IPS-18c (cell line): ENCODE data around the gene LRP1.

ENCODE experiments used
- H3K4me3 ChIP-seq: 2 replicates; pipeline ENCODE4 v1.7.0; 2013; ENCODE audit warnings: low read depth, mild to moderate bottlenecking, low read length, moderate library complexity; ENCODE audit not compliant: insufficient read depth
- H3K9me3 ChIP-seq: one replicate; pipeline ENCODE4 v1.6.1; 2013; ENCODE audit warnings: mild to moderate bottlenecking, low read length, moderate library complexity; ENCODE audit not compliant: control insufficient read depth, insufficient read depth

Gene LRP1

GRCh38 chr12:57127101-57127725 is 1.1 kb upstream of the LRP1 start:
- peak overlapping the region; percentile 91 for H3K4me3 ChIP-seq
- no peaks in the 10 kb centered on the region for H3K9me3 ChIP-seq

GRCh38 chr12:57128519-57129247 is 400 bp downstream of the LRP1 start:
- peak overlapping the region; percentile 80 for H3K4me3 ChIP-seq

DNA sequence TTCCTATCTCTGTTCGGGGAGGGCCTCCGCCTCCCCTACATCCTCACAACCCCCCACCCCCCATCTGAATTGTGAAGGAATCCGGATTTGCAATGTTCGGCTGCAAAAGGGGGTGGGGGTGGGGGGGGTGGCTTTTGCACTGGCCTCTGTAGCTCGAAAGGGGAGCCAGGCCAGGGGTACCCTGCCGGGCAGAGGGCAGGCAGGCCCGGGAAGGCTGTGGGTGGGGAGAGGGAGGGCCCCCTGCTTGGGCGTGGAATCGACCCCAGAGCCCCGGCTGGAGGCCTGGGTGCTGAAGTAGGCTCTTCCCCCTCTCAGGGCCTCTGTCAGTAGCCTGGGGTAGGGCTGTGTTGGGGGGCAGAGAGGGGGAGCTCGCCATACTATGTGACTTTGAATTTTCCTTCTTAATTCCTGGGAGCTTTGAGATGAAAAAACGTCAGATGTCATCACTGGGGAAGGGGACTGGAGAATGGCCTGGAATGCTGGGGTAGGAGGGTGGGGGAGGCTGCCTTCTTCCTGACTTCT is 1.1 kb downstream of the LRP1 start:
- Histone ChIP-seq H3K4me3 (peak overlapping the region; percentile 80), H3K9me3 (no peaks in the 10 kb centered on the region)

More at GRCh38 chr12:57128519-57129247, 400 bp downstream of the LRP1 start:
- no peaks in the 10 kb centered on the region for H3K9me3 ChIP-seq

- peak overlapping the region; percentile 80 for H3K4me3 ChIP-seq
- no peaks in the 10 kb centered on the region for H3K9me3 ChIP-seq
These were observed 1.6 kb downstream of the LRP1 start for GRCh38 chr12:57129889-57130288.

DNA sequence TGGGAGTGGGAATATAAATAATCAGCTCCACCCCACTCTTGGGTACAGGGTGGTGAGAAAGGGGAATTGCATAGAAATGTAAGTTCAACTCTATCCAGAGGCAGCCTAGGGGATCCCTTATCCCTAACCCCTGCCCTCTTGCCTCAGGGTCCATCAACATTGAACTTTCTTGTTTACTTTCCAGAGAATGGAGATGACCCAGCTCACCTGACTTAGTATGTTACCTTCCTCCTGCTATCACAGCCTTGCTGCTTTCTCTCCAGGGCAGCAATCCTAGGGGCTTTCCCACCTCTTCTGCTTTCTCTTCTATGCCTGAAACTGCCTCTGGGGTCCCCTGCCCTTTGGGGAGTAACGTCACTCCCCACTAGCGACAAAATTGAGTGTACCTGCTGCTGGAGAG is 2.7 kb downstream of the LRP1 start:
- Histone ChIP-seq H3K4me3 (no peak overlapping the region), H3K9me3 (no peaks in the 10 kb centered on the region)

GRCh38 chr12:57131896-57132744 is 3.8 kb downstream of the LRP1 start:
- H3K4me3 ChIP-seq = 0 out of 2 replicates have a peak overlapping the region, but pooled peaks have one; percentile 16

GRCh38 chr12:57133013-57133569 is 4.8 kb downstream of the LRP1 start:
- Histone ChIP-seq H3K4me3 (no peak overlapping the region), H3K9me3 (no peaks in the 10 kb centered on the region)

More at GRCh38 chr12:57131896-57132744, 3.8 kb downstream of the LRP1 start:
- H3K9me3 ChIP-seq = no peaks in the 10 kb centered on the region

DNA sequence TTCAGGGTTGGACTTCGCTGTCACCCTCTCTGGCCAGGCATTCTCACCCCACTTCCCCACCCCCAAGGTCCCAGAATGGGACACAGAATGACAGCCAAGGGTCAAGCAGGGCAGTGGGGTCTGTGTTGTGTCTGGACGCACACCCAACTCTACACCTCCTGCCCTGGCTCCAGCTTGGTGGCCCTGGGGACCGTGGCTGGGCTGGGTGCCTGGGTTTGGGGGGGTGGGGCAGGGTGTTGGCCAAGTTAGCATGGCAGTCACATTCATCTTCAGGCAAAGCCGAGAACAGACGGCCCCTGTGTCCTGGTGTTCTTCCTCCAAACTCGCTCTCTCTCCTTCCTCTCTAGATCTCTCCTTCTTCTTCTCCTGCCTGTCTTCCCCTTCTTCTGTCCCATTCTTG is 5.6 kb downstream of the LRP1 start:
- no peak overlapping the region for H3K4me3 ChIP-seq
- H3K9me3 ChIP-seq = no peaks in the 10 kb centered on the region

DNA sequence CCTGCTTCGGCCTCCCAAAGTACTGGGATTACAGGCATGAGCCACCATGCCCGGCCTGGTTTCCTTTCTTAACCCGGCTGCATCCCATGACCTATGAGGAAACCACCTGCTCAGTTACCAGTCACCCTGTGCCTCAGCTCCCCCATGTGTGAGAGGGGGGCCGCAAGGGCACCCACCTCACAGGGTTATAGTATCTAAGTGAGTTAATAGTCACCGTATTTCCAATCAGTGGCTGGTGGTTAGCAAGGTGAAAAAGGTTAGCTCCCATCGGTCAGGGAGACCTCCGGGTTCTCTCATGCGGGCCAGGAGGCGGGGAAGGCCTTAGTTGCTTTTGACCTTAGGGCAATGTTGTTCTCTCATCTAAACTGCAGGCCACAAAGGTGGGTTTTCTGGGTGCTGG is 6.7 kb downstream of the LRP1 start:
- 0 out of 2 replicates have a peak overlapping the region, but pooled peaks have one; percentile 4 for H3K4me3 ChIP-seq

DNA sequence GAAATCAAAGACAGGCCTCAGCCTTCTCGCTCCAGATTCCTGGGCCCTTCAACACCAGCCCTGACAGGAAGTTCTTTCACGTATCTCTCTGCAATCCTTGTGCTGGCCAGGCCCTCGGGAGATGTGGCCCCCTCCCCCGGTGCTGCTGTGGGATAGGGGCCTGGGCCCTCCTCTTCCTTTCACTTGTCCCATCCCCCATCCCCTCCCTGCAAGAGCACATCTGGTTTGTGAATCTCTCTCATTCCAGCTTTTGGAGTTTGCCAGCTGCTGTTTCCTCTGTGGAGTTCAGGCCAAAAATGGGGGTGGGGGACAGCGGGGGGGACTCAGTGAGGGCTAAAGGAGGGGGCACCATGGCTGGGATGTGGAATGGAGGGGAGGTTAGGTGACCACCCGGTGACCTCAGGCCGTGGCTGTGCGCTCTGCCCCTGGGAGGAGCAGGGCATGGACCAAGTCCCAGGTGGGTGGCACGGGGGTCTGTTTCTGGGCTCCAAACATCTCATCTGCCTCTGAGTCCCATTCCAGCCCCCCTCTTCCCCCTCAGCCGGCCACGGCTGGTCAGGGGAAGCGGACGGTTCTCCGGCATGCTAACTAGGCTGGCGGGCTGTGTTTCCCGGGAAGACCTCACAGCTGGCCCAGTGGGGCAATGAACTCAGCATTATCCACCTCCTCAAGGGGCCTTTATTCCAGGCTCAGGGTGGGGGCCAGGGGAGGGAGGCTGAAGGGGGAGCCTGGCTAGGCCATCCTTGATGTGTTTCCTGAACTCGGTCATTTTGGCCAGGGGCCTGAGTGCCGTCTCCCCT is 7.4 kb downstream of the LRP1 start:
- Histone ChIP-seq H3K4me3 (peak overlapping the region; percentile 16; the same call in 1 of the 2 replicates), H3K9me3 (no peaks in the 10 kb centered on the region)

More for the DNA sequence above, 6.7 kb downstream of the LRP1 start:
- no peaks in the 10 kb centered on the region for H3K9me3 ChIP-seq

- no peaks in the 10 kb centered on the region for H3K9me3 ChIP-seq
- H3K4me3 ChIP-seq = no peak overlapping the region
These were observed 10.4 kb downstream of the LRP1 start for GRCh38 chr12:57138526-57139272.

DNA sequence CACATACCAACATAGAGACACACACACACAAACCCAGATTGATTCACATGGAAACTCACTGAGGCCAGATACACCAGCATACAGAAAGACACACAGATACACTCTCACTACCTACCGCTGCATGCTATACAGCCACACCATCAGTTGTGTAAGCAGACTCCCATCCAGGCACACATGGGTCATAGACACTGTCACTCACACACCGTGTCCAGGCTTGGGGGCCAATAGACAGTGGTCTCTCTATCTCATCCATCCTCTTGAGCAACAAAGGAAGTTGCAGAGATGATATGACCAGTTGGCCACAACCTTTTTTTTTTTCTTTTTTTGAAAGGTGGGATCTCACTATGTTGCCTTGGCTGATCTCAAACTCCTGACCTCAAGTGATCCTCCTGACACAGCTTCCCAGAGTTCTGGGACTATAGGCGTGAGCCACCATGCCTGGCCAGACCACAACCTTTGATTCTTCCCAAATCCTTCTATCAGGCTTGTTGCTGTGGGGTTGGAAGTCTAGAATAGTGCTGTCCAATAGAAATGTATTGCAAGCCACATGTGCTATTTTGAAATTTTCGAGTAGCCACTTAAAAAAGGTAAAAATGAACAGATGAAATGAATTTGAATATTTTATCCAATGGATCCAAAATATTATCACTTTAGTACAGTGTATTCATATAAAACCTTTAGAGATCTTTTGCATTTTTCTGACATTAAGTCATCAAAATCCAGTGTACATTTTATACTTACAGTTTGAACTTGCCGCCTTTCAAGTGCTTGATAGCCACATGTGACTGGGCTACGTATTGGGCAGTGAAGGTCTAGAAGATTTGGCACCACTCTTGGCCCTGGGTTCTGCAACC is 11.7 kb downstream of the LRP1 start:
- Histone ChIP-seq H3K9me3 (no peaks in the 10 kb centered on the region), H3K4me3 (no peak overlapping the region)

GRCh38 chr12:57141249-57141648 is 13.0 kb downstream of the LRP1 start:
- H3K4me3 ChIP-seq = no peak overlapping the region
- no peaks in the 10 kb centered on the region for H3K9me3 ChIP-seq

DNA sequence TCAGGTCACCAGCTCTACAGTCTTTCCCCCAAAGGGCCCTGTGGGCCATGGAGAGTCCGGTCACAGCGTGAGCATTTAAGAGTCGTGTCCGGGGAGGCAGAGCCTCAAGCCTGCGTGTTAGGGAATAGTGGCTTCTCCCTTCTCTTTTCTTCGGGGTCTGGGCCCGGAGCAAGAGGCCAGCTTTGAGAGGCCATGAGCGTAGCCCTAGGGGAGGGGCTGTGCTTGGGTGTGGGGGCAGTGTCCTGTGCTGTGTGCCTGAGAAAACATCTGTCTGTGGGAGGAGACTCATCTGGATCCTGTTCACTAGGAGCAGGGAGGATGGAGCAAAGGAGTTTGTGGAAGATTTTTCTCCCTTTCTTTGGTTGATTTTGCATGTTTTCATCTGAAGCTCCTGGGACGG is 13.8 kb downstream of the LRP1 start:
- Histone ChIP-seq H3K9me3 (no peaks in the 10 kb centered on the region), H3K4me3 (no peak overlapping the region)

GRCh38 chr12:57142727-57143126 is 14.4 kb downstream of the LRP1 start:
- Histone ChIP-seq H3K4me3 (no peak overlapping the region), H3K9me3 (no peaks in the 10 kb centered on the region)
